GM13977 (cell line): ENCODE results near the gene SOX9.
A peak's percentile ranks its signal among the peaks of the same experiment; 100 is the strongest.

Experiments
- DNase-seq: peaks from one replicate; pipeline ENCODE4 v3.0.0; 2012; ENCODE audit warnings: low spot score
- CTCF ChIP-seq: IDR thresholded peaks from 2 replicates; pipeline ENCODE4 v1.5.1; 2012; ENCODE audit warnings: mild to moderate bottlenecking, control low read depth; ENCODE audit not compliant: insufficient read depth; ENCODE audit errors: extremely low read depth, missing control alignments
- in situ Hi-C: fragments of 300-500 bp; cut with MboI; formaldehyde crosslinking; loops from one replicate; pipeline ENCODE4 v1.12.0; 2022; ENCODE audit warnings: low sequenced_read_pairs, low pct_unique_long_range_greater_than_20kb, mixed read lengths, inconsistent platforms; ENCODE audit not compliant: unreplicated experiment

The SOX9 gene

DNA sequence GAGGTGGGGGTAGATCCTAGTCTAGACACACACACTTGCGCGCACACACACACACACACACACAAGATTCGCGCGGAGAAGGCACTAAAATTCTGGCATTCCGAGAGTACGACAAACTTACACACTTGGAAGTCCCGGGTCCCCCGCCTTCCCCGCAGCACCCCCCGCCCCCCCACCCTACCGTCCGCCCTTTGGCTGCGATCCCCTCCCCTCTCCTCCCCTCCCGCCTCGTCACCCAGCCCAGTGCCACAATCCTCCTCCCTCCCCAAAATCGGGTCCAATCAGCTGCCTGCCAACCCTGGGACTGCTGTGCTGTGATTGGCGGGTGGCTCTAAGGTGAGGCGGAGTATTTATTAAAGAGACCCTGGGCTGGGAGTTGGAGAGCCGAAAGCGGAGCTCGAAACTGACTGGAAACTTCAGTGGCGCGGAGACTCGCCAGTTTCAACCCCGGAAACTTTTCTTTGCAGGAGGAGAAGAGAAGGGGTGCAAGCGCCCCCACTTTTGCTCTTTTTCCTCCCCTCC, at the start of gene SOX9:
SOX9 (plus strand) TSS at position 379 of the 522 bp plus-strand sequence. CDS start 372 bp downstream, outside the sequence.
- in situ Hi-C loops, result loop anchor here (25.0 kb wide), 1 partner anchor 417 kb away; no protein-coding TSS in a partner anchor
- peak; percentile 97 for DNase-seq
- no peak for TF ChIP-seq CTCF

DNA sequence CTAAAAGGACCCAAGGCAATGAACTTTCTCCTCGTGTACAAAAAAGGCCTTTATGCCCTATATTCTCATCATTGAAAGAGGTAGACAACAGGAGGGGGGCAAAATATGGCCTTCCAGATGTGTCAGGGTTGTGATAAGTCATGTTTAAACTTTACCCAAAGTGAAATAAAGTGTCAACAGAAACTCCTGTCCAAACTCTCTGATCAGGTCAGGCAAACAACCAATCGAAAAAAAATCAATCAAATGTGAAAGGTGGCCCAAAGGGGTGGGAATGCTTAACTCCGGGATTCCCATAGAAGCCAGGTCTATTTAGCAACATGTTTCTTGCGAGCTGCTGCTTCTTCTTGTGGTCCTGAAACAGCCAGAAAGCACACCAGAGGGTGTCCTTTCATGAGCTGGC, 49.5 kb upstream of the SOX9 start:
- TF ChIP-seq CTCF, result no peak
- DNase-seq, result no peak
- in situ Hi-C loops, result no loop called here

- DNase-seq, result no peak
- no peak for TF ChIP-seq CTCF
- in situ Hi-C loops, result no loop called here
Measured at GRCh38 chr17:72075995-72076677, 44.7 kb upstream of the SOX9 start.

- no peak for TF ChIP-seq CTCF
- in situ Hi-C loops, result no loop called here
- DNase-seq, result no peak
Measured at GRCh38 chr17:72076678-72077030, 44.2 kb upstream of the SOX9 start.

DNA sequence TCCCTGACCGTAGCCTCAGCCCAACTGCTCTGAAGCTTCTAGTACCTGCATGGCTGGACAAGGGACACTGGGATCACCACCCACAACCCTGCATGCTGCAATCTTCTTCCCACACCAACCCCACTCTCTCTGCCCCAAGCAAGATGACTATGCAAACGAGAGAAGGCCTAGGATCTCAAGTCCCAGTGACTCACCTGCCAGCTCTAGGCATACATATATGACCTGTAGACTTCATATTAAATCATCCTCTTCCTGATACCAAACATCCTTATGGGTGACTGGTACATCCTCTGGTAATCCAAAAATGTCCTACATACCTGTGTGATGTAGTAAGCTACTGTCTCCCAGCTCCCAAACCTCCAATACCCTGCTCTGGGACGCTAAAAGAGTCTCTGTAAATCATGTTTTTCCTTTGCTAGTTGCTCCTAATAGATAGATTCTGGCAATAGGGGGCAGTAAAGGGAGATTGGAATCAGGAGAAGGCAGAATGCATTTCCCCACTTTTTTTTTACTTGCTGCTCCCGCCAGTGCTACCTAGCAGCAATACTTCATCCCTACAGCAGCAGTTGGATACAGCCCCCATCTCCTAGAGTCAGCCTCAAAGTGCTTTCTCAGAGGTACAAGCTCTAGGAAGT, 43.4 kb upstream of the SOX9 start:
- TF ChIP-seq CTCF, result no peak
- in situ Hi-C loops, result no loop called here
- DNase-seq, result no peak

- no peak for DNase-seq
- in situ Hi-C loops, result no loop called here
- no peak for TF ChIP-seq CTCF
Measured at GRCh38 chr17:72079700-72080099, 41.1 kb upstream of the SOX9 start.
